ENCODE measurements around the gene AUH.
"Not testable (repeated sequence)": the region's sequence is repeated elsewhere in the genome, so short reads cannot be mapped to it uniquely, and the experiment has no call there.

Gene AUH

DNA sequence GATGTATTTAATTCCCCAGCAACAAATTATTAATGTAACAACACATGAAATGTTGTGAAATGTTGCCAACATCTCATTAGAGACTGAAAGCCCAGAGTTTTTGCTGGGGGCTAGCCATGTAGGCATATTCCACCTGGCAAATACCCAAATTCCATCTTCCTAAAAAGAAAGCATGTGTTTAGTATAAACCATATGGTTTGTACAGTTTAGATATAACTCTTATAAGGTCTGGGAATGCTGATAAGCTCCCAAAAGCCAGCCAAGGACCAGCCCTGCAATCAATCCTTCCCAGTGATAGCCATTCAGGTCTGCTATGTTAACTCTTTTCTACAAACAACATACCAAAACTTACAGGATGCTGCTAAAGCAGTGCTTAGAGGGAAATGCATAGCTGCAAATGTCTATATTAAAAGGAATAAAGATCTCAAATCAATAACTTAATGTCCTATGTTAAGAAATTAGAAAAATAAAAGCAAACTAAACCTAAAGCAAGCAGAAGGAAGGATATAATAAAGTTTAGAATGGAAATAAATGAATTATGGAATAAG is 158.9 kb downstream of the AUH start:
- no peak for DNase-seq

DNA sequence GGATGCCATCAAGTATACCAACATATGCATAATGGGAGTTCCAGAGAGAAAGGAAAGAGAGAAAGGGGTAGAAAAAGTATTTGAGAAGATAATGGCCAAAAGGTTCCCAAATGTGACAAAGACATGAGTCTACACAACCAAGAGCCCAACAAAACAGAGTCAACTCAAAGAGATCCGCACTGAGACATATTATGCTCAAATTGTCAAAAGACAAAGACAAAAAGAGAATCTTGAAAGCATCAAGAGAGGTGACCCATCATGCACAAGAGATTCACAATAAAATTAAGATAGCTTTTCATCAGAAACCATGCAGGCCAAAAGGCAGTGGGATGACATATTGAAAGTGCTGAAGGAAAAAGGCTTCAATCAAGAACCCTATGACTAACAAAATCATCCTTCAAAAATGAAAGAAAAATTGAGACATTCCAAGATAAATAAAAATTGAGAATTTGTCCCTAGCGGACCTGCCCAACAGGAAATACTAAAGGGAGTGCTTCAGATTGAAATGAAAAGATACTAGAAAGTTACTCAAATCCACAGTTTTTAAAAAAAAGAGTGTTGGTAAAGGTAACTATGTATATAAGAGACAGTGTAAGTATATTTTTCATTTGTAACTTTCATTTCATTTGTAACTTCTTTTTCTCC is 160.9 kb downstream of the AUH start:
- no peak for DNase-seq

DNA sequence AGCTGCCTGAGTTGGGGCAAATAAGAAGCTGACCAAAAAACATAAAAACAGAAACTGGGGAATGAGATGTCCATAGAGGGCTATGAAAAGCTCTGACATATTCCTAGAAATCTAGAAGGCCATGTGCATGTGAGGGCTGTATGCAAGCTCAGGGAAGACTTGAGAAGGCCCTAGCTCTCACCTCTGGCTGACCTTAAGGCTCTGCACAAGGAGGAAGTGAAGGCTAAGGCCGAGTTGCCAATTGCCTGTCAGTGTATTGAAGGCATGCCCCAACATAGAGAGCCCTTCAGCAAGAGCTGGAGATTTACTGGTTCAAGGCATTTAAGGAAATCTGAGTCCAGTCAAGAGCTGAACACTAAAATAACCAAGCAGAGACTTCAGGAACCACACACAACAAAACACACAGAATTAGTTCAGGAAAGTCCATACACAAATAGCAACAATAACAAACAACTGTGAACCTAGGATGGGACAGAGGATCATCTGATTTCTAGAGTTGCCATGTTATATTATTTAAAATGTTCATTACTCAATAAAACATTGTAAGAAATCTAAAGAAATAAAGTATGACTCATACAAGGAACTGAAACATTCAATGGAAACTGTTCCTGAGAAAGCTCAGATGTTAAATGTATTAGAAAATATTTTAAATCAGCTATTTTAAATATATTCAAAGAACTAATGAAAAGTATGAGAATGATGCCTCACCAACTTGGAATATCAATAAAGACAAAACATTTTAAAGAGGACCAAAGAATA is 161.8 kb downstream of the AUH start:
- peak; percentile 65 to 85 (median 82) for DNase-seq

GRCh38 chr9:91198881-91199280 is 162.8 kb downstream of the AUH start:
- not testable (repeated sequence) for DNase-seq

DNA sequence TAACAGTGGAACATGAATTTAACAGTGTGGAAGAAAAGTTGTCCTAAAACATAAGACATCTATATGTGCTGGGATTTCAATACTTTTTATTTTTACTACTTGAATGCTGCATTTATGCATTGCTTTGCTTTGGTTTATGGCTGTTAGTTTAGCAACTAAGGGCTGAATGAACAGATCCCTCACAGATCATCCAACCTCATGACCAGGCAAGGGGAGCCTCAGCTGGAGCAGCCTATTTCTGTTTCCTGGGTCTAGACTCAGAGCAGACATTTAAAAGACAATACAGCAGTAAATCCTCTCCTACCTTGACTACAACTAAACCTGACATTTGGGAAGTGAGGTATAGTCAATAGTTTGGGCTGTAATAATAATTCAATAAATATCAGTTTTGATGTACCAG is 163.3 kb downstream of the AUH start:
- no peak for DNase-seq

DNA sequence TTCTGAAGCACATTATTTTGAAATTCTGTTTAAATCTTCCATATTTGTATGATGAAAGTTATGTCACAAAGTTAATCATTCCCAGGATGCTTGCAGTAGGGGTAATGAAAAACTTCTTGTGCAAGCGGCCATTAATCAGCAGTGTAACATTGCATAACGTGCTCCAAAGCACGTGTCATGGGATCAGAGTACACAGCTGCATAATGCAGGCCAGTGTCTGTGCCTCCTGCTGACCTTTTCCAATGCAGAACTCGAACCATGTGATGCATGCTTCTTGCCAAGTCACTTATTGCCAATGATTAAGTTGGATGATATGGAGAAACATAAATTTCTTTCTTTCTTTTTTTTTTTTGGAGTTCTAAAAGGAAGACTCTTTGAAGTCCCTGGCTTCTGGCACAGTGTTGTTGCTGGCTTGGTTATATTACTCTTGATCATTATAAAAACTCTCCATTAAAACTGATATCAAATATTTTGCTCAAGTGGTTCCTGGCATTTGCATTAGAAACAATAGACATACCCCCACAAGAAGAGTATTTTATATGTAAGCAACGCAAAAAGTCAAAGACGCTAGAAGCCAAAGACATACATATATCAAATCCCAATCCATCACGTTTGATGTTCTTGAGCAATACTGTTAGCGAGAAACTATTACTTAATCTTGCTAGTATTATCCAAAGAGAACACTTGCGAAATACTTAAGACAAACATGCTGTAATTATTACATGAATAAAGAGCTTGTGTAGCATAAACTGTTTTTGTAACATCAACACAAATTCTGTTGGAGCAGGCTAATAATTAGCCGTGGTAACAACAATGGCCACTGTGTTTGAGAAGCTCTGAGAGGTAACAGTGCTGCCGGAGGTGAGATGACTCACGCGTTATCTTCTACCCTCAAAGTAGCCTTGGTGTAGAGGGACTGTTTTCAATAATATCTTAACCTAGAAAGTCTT is 164.2 kb downstream of the AUH start:
- DNase-seq, result peak; percentile 92 to 99 (median 96)

GRCh38 chr9:91196103-91196950 is 165.4 kb downstream of the AUH start:
- no peak for DNase-seq

DNA sequence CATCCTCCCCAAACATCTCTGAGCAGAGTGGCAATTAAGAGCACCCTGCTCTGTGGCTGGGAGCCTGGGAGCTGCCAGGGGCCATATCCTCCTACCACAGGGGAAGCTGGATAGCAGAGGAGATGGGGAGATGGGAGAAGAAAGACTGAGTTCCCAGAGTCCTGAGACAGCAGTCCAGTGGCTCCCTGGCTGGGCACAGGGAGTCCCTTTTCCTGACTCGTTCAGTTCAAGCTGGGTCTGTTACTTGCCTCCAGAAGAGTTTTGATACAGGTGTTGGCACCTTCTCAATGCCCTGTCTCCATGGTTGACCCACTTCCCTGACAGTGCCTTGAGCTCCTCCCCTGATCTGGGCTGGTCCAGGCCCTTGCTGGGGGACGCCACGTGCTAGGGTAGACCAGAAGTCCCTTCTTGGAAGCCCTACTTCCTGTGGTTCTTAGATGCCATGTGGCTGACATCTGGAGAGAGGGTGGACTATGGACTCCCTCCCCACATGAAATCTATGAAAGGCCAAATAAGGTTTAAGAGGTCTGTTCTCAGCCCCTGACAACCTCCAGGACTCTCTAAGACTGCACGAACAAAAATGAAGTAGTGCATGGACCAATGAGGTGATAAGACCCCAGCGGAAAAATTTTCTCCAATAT is 166.2 kb downstream of the AUH start:
- DNase-seq, result no peak

DNA sequence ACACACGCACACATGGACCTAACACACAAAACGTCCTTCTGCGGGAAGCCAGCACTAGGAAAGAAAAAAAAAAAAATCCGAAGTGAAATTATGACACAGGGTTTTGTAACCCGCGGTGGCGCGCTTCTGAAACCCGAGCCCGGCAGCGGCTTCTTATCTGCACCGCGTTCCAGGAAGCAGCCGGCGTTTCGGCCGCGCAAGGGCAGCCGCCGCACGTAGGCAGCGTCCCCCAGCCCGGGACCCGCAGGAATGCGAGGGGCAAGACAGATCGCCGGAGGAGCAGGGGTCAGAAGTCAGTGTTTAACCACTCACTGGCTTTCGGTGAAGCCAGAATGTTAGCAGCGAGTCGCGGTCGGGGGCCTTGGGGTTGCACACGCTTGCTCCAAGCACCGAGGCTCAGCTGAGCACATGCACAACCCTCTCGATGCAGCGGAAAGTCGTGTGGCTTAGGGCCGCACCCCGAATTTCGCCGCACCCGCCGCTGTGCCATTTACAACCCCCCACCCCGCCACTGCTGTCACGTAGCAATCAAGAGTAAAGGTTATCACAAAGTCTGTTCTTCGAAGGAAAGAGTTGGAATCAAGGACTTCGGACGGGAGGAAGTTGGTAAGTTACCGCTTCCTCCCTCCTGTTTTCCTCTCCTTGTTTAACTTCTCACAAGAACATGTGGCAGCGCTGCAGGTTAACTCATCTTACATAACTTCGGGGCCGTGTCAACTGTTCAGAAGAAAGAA is 167.9 kb downstream of the AUH start:
- peak; percentile 82 to 92 (median 89) for DNase-seq

DNA sequence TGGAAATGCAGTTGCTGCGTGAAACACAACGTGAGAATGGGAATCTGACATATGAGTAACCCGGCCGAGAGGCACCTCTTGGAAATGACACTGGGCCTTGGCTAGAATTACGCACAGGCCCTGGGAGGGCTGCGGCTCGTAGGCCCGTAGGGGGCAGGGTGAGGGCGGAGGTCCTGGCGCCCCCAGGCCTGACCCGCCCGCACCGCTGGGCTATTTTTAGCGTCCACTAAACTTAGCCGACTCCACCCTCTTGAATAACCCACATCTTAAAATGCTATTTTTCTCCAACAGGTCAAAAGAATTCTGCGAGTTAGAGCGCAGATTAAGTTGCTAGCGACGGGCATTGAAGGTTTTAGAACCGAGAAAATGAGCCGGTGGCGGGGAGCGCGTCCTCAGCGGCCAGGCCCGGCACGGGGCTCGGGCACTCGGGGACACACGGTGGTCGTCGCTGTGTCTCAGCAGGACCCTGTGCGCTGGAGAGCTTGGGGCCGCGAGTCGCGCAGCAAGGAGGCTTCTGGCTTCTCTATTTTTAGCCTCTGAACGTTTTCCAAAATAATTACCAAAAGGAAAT is 168.5 kb downstream of the AUH start:
- DNase-seq, result peak; percentile 90 to 98 (median 92)

DNA sequence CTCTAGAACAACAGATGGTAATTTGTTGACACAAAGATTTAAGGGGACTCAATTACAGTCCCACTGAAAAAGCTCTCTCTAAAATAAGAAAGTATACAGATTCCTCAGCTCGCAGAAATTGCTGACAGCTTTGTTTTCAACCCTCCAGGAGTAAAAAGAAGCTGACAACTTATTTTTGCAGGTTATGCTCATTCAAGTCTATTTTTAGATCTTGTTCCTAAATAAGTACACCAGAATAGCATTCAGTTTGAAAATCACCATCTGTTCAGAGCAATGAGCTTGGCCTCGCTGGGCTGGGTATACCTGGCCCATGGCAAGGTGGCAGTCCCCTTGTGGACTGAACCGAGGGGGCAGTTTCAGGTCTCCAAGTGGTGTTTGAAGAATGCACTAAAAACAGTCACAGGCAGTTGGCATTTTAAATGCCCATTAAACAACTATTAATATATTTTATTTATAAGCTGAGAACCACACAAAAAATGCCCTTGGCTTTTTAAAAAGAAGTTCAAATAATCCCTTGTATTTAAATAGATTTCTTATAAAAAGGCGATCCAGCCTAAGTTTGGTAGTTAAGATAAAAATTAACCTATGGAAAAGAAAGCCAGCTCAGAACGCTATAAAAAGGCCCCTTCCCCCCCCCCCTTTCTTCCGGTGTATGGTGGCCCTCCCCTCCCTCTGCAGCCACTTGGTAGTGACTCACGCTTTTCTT is 169.2 kb downstream of the AUH start:
- peak in 2 of 4 experiments; percentile 42 to 45 for DNase-seq

DNA sequence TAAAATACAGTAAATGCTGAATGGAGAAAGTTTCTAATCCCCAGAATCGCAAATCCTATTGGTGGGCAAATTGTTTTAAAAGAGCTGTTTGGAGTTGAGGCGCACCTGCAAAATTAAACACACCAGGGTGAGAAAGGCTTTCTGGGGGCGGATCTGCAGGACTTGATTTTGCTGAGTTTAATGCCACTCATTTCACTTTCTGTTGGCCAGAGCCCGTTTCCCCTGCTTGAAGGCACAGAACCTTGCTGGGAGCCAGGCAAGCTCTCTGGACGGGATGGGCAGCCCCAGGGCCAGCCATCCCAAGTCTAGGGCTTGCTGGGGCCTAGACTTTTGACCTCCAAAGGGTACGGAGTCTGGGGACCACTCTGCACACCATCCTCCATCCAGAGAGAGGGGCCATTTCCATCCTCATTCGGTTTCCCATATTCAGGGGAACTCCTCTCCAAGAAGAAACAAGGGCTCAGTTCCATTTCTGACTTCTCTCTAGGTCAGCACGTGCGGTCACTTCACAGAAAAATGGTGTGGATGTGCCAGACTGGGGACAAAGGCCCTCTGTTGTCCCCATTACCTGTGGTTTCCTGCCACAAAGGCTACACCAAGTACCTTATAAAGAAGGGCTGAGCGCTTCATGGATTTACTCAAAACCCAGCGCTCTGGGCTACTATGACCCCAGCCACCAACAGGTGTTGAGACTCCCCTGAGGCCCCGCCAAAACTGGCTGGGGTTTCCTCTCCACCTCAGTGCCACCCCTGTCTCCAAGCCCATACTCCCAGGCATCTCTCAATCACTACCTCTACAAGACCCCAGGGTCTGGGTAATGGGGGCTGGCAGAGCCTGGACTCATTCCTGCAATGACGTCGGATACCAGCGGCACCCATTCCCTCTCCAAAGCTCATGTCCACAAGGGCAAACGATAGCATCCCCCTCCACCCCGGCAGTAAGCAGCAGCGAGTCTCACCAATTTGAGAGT is 170.0 kb downstream of the AUH start:
- DNase-seq, result no peak

- DNase-seq, result no peak
Measured at GRCh38 chr9:91190062-91190461, 171.7 kb downstream of the AUH start.

DNA sequence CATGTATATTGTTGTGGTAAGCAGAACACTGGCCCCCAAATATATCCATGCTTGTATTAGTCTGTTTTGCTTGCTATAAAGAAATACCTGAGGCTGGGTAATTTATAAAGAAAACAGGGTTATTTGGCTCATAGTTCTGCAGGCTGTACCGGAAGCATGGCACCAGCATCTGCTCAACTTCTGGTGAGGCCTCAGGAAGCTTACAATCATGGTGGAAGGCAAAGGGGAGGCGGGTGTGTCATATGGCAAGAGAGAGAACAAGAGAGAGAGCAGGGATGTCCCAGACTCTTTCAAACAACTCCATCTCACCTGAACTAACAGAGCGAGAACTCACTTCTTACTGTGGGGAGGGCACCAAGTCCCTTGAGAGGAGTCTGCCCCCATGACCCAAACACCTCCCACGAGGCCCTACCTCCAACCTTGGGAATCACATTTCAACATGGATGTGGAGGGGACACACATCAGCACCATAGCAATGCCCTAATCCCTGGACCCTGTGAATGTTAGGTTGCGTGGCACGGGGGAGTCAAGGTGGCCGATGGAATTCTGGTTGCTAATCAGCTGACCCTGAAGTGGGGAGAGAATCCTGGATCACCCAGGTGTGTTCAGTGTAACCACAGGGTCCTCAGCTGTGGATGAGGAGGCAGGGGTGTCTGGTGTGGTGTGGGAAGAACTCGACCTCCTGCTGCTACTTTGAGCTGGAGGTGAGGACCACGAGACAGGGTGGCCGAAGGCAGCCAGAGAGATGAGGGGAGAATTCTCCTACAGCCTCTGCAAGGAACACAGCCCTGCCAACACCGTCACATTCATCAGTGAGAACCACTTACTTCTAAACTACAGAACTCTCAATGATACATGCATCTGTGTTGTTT is 172.8 kb downstream of the AUH start:
- DNase-seq, result no peak

DNA sequence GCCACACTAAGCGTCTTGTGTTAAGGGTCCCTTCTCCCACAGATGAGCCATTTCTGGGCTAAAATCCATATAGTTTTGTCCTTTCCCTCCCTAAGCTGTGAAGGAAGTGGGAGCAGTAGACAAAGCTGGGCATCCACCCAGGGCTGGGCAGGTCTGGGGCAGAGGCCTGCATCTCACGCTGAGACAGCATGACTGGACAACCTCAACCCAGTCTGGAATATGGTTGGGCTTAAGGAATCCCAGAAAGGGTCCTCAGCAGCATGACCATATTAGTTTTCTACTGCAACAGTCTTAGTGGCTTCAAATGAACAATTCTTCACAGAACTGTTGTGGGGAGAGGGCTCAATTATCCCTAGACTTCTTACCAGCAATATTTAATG is 173.8 kb downstream of the AUH start:
- DNase-seq, result no peak

GRCh38 chr9:91187311-91187964 is 174.3 kb downstream of the AUH start:
- DNase-seq, result no peak

DNA sequence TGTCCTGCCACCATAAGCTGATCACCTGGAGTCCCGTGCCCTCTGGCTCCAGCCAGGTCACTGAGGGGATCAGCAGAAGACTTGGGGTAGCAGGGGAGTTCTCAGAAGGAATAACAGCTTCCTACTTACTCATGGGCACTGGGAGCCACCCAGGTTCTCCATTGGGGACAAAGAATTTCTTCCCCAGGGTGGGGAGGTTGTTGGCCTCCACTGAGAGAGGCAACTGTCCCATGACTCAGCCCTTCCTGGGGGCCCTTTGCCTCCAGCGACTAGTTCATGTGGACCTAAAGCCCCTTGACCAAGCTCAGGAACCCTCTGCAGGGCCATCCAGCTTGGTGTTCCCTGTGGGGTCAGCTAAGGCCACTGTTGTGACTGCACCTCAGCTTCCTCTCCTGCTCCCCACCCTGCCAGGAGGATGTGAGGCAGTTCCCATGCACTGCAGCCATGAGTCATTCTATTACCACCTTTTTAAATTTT is 175.0 kb downstream of the AUH start:
- peak in 3 of 4 experiments; percentile 62 to 68 (median 62) for DNase-seq
